Activated CD4-positive, alpha-beta T cell treated with anti-CD3 and anti-CD28 coated beads, Interleukin-2, amount 50 U/mL, for 16 hours (primary cell): ENCODE data around the gene KIF26B.
"Not testable (repeated sequence)": the region's sequence is repeated elsewhere in the genome, so short reads cannot be mapped to it uniquely, and the experiment has no call there.

Experiments
- DNase-seq: peaks from one replicate; pipeline ENCODE4 v3.0.0-alpha.2; 2020

KIF26B gene

DNA sequence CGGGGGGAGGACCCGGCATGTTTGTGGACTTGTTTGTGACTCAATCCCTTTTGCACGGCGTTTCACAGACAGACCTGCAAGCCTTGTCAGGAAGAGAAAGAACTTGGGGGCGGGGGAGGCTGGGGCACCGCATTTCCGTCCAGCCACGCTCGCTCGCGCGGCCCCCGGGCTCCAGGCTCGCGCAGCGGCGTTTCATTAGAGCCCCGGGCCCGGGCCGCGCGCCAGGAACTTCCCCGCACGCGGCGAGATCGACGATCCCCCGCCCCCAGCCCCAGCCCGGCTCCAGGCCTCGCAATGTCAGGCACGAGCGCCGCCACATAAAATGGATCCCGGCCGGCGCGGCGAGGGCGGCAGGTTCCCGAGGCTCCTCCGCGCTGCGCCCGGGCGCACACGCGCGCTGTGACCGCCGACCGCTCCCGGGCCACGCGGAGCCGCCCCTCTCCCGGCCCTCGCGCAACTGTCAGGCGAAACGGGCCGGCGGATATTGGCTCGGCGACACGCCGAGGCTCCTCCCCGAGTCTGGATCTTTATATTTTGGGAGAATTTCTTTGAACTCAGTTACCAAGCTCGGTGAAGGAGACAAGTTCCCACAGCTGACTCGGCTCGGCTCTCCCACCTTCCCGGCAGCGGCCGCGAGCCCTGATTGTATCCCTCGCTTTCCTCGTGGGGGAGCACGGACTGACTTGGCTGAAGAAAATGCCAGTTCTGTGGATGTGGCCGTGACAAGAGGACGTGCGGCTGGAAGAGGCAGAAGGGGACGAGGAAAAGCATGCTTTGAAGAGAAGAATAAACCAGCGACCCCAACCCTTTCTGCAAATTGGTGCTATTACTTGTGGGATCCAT is at the start of gene KIF26B:
TSS of gene KIF26B (plus strand) at position 557 of the 843 bp plus-strand sequence. CDS start 440 bp downstream, outside the sequence.
- DNase-seq = peak; percentile 20

DNA sequence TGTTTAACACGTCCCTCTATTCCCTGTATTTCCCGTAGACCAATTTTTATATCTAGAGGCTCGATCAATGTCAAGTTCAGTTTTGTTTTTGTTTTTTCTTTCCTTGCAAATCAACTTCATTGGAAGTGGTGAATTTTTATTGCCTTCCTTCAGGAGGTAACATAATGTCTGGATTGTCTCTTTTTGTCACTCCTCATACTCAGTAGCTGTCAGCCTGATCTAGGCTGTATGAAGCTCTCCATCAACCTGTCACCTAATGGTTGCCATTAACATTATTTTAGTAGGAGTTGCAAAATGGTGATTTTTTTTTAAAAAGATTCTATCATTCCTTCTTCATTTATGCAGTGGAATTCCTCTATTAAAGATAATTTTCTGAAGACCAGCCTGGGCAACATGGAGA is 49.7 kb upstream of the KIF26B start:
- DNase-seq = no peak

DNA sequence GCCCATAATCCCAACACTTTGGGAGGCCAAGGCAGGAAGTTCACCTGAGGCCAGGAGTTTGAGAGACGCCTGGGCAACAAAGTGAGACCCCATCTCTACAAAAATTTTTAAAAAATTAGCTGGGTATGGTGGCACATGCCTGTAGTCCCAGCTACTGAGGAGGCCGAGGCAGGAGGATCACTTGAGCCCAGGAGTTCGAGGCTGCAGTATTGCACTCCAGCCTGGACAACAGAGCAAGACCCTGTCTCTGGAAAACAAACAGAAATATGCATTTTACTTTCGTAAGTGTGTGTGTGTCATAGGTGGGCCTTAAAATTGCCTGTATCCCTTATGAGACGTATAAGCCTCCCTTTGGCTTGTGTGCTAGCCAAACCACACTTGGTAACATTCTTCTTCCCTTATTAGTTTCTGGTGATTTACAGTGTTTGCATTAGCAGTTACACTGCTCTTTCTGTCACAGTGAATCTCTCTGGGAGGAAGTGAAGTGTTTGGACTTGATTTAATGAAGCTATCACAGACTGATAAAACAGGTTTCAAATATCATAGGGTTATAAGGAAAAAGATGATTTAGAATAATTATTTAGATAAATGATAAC is 48.9 kb upstream of the KIF26B start:
- no peak for DNase-seq

DNA sequence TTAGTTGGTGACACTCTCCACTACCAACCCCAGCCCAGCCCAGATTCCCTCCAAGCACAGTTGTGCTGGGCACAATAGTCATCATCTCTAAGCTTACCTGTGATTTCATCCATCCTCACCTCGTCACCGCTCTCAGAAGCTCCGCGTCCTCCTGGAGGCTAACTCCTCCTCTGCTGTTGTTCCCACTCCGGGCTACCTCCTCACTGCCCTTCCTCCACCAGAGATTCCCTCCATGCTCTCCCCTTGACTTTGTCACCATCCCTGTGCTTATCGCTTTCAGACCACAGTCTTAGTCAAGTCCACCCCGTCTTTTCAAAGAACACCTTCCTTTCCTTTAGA is 47.0 kb upstream of the KIF26B start:
- DNase-seq = no peak

DNA sequence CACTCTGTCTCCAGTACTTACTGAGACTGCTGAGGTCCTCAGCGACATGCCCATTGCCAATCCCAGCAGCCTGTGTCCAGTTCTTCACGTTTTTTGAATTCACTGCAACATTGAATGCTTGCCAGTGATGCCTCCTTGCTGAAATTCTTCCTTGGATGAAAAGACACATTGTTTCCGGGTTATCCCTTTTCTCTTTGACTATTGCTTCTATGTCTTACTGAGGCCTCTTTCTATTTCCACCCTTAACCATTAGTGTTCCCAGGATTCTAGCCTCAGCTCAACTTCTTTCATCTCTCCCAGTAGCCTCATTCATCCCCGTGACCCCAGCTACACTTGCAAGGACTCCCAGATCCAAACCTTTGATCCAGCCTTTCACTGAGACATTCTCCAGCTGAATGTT is 46.5 kb upstream of the KIF26B start:
- DNase-seq = no peak

DNA sequence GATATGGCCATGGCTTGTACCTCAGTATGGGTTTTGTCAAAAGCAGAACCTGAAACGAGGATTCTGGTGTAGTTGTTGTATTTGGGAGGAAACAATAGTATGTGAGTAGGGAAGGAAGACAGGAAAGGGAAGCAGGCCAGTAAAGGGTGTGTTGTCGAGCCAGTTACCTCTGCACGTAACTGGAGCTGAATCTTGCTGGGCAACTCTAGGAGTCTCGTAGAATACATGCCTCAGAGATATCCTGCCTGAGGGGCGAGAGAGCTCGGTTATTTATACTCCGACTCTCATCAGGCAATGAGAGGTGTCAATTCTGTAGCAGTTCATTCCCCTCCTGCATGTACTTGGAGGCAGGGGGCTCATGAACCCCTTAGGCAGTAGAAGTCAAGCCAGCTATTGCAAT is 45.9 kb upstream of the KIF26B start:
- no peak for DNase-seq

DNA sequence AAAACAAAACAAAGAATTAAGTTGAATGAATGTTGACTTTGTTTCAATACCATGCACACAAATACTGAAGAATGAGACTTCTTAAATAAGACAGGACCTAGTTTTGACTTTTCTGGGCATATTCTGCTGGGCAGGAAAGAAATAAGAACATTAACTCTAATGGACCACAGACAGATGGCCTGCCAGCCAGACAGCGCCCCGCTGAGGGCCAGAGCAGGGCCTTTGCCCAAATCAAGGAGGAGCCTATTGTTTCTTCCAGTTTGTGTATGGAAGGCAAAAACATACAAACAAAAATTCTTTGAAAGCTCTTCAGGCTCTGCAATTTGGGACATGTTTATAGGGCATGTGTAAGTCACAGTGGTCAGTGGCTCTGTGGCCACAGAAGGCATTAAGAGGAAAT is 44.4 kb upstream of the KIF26B start:
- DNase-seq = no peak

DNA sequence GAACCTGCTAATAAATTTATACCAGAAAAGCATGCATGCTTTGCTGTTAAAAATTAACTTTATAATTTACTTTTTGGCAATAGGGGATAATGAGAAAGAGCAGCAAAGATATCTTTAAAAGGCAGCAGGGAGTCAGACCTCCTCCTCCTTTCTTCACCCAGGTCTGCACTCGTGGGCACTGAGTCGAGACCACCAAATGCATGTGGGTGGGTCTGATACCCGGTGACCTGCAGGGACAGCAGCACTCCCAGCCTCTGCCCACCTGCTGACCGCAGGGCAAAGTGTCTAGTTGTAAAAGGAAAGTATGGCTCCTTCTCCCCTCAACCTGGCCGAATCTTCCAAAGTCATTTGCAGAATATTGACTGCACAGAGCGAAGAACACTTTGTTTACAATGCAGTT is 43.7 kb upstream of the KIF26B start:
- no peak for DNase-seq

DNA sequence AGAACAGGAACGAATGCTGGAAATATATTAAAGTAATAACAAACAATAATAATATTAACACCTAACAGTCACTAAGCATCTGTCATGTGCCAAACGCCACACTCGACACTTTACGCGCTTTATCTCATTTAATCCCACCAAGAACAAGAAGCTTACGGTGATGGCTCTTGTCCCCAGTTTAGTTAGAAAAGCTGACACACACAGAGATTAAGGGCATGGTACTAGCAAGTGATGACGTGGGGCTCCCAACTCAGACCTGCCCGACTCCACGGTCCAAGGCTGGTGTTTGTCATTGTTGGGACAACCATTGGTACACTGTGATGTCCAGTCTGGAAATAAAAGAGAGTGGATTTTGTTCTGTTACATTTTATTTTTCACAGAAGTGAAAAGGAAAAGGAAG is 41.1 kb upstream of the KIF26B start:
- DNase-seq = no peak

DNA sequence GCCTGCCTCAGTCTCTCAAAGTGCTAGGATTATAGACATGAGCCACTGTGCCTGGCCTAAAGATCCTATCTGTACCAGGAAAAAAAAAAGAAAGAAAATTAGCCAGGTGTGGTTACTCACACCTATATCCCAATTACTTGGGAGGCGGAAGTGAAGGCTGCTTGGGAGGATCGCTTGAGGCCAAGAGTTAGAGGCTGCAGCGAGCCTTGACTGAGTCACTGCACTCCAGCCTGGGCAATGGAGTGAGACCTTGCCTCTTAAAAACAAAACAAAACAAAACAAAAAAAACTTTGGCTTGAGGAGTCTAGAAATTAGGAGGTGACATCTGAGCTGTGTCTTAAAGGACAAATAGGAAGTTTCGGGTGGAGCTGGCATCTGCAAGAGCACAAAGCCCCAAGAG is 38.7 kb upstream of the KIF26B start:
- DNase-seq = no peak

DNA sequence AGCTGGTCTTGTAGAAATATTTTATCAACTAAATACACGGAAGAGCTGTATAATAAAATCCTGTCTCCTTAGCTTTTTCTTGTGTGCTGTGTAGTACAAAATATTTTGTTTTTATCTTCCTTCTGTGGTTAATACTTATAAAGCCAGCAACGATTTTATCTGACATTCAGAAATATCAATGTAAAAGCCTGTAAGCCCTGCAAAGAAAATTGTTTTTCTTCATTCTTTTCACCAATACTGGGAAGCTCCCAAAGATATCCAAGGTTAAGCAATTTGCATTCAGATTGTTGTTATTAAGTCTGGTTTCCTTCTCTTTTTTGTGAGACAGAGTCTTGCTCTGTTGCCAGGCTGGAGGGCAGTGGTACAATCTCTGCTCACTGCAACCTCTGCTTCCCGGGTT is 38.0 kb upstream of the KIF26B start:
- DNase-seq = no peak

DNA sequence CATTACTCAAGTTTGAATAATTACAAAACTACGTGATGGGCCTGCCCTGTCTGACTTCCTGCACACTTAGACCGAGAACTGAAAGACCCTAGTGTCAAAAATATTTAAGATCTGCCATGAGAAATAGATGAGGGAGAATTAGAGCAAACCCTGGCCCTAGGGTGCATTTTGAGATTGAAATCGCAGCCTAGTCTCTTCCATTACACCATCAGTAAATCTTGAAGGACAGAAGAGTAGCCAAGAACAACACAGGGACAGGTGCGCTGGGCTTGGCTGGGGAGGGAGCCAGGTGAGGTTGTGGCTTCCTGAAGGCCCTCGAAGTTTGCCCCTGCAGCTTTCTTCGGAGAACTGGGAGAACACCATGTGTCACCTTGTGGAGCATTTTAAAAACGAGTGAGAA is 36.7 kb upstream of the KIF26B start:
- no peak for DNase-seq

DNA sequence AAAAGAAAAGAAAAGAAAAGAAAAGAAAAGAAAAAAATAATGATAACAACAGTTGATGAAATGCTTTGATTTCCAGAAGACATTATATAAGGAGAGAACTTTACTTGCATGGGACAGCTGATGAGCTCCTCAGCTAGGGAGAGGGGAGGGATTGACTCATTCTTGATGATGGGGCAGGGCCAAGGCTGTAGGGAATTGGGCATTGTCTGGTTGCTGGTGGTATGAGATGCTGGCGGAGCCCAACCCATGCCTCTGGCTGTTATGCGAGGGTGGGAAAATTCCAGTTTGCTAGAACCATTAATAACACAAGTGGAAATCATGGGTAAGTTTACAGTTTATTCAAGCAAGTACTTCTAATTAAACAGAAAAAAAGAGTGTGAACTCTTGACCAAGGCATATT is 36.0 kb upstream of the KIF26B start:
- DNase-seq = no peak

DNA sequence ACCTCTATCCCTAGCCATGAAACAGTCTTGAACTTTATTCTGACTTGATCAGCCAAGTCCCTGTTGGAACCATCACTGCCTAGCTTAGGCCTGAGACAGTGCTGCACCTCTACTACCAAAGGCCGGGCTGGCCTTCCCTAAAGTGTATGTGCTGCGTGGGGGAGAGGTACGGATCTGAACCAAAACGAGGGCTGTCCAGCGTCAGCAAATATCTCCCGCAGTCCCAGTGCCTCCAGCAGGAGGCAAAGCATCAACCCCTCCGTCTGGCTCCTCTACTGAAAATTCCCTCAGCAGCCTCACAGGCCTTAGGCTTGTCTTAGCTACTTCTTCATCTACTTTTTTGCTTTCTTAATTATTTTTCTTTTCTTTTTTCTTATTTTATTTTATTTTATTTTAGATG is 33.3 kb upstream of the KIF26B start:
- DNase-seq = no peak

DNA sequence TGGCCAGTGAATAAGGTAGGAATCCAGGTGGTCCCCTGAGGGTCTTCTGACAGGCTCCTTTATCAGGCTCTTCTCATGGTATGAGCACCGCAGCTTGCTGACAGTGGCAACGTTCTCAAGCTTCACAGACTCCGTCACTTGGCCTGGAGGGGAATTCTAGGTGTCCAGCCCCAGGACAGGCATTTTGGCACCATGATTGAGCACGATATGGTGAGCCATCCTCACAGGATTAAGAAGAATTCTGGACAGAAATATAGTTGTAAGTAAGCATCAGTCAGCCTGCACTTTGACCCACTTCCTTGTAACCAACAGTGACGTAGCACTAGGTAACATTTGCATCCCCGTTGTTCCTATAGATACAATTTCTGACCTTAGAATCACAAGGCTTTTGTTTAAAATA is 30.5 kb upstream of the KIF26B start:
- no peak for DNase-seq

DNA sequence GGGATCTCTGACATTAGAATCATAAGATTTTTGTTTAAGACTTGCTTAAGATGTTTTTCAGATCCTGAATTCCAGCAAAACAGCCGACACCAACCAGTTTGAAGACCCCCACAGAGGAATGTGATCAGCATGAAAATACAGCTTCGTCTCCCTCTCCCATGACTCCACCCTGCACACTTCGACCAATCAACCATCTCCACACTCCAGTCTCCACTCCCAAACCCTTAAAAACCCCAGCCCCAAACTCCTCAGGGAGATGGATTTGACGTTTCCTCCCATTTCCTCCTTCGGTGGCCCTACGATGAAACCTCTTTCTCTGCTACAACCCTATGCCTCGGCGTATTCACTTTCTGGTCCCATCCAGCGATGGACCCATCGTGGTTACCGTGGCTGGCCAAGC is 30.1 kb upstream of the KIF26B start:
- DNase-seq = no peak

DNA sequence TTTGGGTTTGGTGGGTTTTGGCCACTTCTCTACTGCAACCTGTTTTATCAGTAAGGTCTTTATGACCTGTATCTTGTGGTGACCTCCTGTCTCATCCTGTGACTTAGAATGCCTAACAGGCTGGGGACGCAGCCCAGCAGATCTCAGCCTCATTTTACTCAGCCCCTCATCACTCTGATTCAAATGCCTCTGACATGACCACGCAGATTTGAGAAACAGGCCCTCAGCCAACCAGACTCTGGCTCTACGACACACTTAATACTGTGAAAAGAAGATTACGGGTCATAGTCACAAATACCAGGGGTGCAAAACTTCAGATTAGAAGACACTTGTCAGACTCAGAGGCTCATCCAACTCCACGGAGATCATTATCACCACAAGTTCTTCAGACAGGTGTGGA is 28.3 kb upstream of the KIF26B start:
- DNase-seq = no peak

DNA sequence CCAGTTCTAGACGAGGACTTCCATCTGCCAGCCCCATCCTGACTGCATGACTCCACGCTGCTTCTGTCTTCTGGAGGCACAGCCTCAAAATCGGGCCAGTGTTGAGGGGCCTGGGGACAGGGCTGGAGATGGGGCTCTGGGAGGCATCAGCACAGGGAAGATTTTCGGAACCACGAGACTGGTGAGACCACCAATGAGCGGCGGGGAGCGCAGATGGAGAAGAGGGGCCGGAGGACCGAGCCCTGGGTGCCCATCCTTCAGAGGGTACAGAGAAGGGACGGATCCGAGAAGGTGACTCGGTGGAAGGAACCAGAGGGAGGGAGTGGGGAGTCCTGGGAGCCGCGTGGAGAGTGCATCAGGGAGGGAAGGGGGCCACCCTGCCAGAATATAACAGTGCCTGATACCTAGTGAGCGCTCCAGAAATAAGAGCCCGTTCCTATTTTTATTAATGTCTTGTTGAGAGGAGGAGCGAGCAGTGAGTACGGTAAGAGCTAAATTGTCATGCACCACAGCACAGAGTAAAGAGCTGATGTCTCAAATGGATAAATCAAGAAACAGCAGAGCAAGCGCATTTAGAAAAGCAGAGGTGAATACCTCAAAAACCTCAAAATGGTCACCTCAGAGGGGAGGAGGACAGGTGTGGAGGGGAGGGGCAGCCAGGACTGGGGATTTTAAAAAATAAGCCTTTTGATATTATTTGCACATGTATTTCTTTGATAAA is 26.2 kb upstream of the KIF26B start:
- no peak for DNase-seq

DNA sequence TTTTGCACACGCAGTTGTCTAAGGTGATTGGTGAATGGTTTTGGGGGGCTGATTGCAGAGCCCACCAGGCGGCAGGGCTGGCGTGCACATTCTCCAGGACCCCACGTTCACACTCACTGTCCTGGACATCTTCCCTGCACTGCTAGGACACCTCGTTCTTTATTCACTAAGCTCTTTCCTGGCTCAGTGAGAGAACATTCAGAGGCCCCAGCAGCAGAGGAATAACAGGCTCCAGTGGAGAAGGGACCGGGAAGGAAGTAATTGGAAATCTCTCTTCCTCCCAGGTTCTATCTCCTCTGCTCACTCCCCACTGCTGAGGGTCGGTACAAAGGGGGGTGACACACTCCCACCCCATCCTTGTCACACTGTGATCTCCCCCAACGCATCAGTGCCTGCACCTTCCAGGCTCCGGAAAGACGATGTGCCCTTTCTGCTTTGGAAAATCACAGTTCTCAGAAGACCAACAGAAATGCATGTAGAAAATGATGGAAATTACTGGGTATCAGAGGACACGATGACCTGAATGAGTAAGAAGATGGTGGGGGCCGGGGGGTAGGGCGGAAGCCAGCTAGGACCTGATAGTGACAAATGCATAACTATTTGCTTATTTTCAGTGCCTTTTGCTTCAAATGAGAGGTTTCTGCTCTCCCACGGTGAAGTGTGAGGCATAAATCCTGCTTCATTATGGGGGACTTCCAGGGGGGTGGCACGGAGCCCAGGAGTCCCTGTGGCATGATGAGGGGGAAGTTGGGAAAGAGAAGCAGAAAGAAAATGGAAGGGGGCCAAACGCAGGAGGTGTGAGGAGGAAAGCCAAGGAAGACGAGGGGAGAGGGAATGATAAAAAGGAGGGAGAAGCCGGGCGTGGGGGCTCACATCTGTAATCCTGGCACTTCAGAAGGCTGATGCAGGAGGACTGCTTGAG is 25.2 kb upstream of the KIF26B start:
- no peak for DNase-seq

DNA sequence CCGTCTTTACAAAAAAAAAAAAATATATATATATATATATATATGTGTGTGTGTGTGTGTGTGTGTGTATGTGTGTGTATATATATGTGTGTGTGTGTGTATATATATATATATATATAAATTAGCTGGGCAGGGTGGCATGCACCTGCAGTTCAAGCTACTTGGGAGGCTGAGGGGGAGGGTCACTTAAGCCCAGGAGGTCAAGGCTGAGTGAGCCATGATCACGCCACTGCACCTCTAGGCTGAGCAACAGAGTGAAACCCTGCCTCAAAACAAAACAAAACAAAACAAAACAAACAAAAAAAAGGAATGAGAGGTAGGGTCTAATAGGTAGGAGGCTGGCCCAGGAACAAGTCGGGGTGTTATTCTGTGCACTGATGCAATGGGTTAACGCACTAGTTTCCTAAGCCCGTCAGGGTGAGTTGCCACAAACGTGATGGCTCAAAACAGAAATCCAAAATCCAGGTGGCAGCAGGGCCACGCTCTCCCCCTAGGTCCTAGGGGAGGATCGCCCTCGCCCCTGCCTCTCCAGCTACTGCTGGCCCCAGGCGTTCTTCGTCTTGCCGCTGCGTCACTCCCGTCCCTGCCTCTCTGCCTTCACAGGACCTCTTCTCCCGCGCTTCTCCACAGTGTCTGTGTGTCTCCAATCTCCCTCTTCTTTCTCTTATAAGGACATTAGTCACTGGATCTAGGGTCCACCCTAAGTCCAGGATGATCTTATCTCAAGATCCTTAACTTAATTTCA is 24.3 kb upstream of the KIF26B start:
- not testable (repeated sequence) for DNase-seq

DNA sequence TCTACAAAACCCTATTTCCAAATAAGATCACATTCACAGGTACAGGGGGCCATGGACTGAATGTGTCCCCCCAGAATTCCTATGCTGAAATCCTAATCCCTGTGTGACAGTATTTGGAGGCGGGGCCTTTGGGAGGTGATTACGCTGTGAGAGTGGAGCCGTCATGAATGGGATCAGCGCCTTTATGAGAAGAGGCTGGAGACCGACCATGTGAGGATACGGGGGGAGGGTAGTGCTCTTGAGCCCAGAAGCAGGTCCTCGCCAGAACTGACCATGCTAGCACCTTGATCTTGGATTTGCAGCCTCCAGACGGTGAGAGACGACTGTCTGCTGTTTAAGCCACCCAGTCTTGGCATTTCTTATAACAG is 23.8 kb upstream of the KIF26B start:
- DNase-seq = no peak

DNA sequence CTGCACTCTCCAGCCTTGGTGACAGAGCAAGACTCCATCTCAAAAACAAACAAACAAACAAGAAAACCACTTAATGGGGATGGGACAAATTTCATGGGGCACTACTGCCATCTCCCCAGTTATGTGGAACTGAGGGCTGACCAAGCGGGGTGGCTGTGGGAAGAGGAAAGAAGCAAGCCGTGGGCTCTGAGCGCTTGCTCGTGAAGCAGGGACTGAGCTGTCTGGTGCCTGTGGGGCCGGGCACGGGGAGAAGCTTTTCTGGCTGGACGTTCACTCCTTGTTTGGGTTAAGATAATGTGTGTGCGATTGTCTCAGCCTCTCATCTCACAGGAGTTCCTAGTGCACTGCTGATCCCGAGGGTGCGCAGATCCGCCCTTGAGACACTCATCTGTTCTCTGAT is 22.0 kb upstream of the KIF26B start:
- no peak for DNase-seq
